HUES48 (cell line): Measurements from ENCODE around the gene DCAF4.

ENCODE experiments used
- H3K27ac ChIP-seq: one replicate; pipeline ENCODE4 v1.7.0; 2013; ENCODE audit warnings: low read depth, low read length, inconsistent platforms
- H3K27me3 ChIP-seq: 2 replicates; pipeline ENCODE4 v1.6.1; 2013; ENCODE audit warnings: mild to moderate bottlenecking, low read length; ENCODE audit not compliant: control insufficient read depth, insufficient read depth
- H3K36me3 ChIP-seq: 2 replicates; pipeline ENCODE4 v1.6.1; 2013; ENCODE audit warnings: low read length; ENCODE audit not compliant: control insufficient read depth, insufficient read depth
- H3K4me1 ChIP-seq: 2 replicates; pipeline ENCODE4 v1.6.1; 2013; ENCODE audit warnings: mild to moderate bottlenecking, low read length; ENCODE audit not compliant: control insufficient read depth, insufficient read depth
- H3K4me3 ChIP-seq: 2 replicates; pipeline ENCODE4 v1.5.1; 2013; ENCODE audit warnings: mild to moderate bottlenecking, low read depth, low read length
- H3K9ac ChIP-seq: 2 replicates; pipeline ENCODE4 v1.6.1; 2013; ENCODE audit warnings: mild to moderate bottlenecking, low read depth, low read length, moderate library complexity
- H3K9me3 ChIP-seq: 2 replicates; pipeline ENCODE4 v1.6.1; 2013; ENCODE audit warnings: low read length; ENCODE audit not compliant: control insufficient read depth, insufficient read depth

DCAF4 gene

GRCh38 chr14:72909163-72909562 is 17.1 kb upstream of the DCAF4 start:
- peaks cover 27% of the 10 kb centered on the region for H3K4me1 ChIP-seq
- no peak overlapping the region for H3K27ac ChIP-seq
- H3K9ac ChIP-seq: no peak overlapping the region

GRCh38 chr14:72913809-72914208 is 12.5 kb upstream of the DCAF4 start:
- Histone ChIP-seq H3K4me1 (peaks cover 6% of the 10 kb centered on the region; the same call in 1 of the 2 replicates), H3K36me3 (no peaks in the 10 kb centered on the region), H3K27ac (no peak overlapping the region), H3K27me3 (no peaks in the 10 kb centered on the region), H3K9me3 (no peaks in the 10 kb centered on the region), H3K4me3 (no peak overlapping the region), H3K9ac (no peak overlapping the region)

More at GRCh38 chr14:72909163-72909562, 17.1 kb upstream of the DCAF4 start:
- Histone ChIP-seq H3K9me3 (no peaks in the 10 kb centered on the region), H3K27me3 (no peaks in the 10 kb centered on the region), H3K36me3 (no peaks in the 10 kb centered on the region), H3K4me3 (no peak overlapping the region)

- no peaks in the 10 kb centered on the region for H3K9me3 ChIP-seq
- H3K9ac ChIP-seq: no peak overlapping the region
- H3K4me1 ChIP-seq: no peaks in the 10 kb centered on the region
- no peaks in the 10 kb centered on the region for H3K36me3 ChIP-seq
- H3K27me3 ChIP-seq: no peaks in the 10 kb centered on the region
- H3K4me3 ChIP-seq: no peak overlapping the region
- no peak overlapping the region for H3K27ac ChIP-seq
Observed at GRCh38 chr14:72916174-72916573, 10.1 kb upstream of the DCAF4 start.

- no peak overlapping the region for H3K4me3 ChIP-seq
- no peaks in the 10 kb centered on the region for H3K4me1 ChIP-seq
- H3K9me3 ChIP-seq: no peaks in the 10 kb centered on the region
- H3K9ac ChIP-seq: no peak overlapping the region
- H3K36me3 ChIP-seq: no peaks in the 10 kb centered on the region
- no peak overlapping the region for H3K27ac ChIP-seq
- H3K27me3 ChIP-seq: no peaks in the 10 kb centered on the region
Observed at GRCh38 chr14:72917094-72917802, 9.0 kb upstream of the DCAF4 start.

- no peak overlapping the region for H3K27ac ChIP-seq
- peaks cover 4% of the 10 kb centered on the region; the same call in 1 of the 2 replicates for H3K27me3 ChIP-seq
- H3K4me1 ChIP-seq: no peaks in the 10 kb centered on the region
- H3K9ac ChIP-seq: no peak overlapping the region
- no peak overlapping the region for H3K4me3 ChIP-seq
- no peaks in the 10 kb centered on the region for H3K36me3 ChIP-seq
- H3K9me3 ChIP-seq: no peaks in the 10 kb centered on the region
Observed at GRCh38 chr14:72920008-72920407, 6.3 kb upstream of the DCAF4 start.

GRCh38 chr14:72921396-72921795 is 4.9 kb upstream of the DCAF4 start:
- peaks cover 14% of the 10 kb centered on the region for H3K27me3 ChIP-seq
- H3K4me3 ChIP-seq: no peak overlapping the region
- no peak overlapping the region for H3K27ac ChIP-seq
- no peaks in the 10 kb centered on the region for H3K9me3 ChIP-seq
- H3K4me1 ChIP-seq: peaks cover 2% of the 10 kb centered on the region; the same call in 1 of the 2 replicates
- no peak overlapping the region for H3K9ac ChIP-seq
- no peaks in the 10 kb centered on the region for H3K36me3 ChIP-seq

- Histone ChIP-seq H3K27me3 (peaks cover 14% of the 10 kb centered on the region), H3K4me3 (no peak overlapping the region), H3K4me1 (peaks cover 2% of the 10 kb centered on the region; the same call in 1 of the 2 replicates), H3K9me3 (no peaks in the 10 kb centered on the region), H3K36me3 (no peaks in the 10 kb centered on the region), H3K27ac (no peak overlapping the region), H3K9ac (no peak overlapping the region)
Observed at GRCh38 chr14:72924337-72924736, 1.9 kb upstream of the DCAF4 start.

- no peak overlapping the region for H3K9ac ChIP-seq
- no peak overlapping the region for H3K27ac ChIP-seq
- peaks cover 2% of the 10 kb centered on the region; the same call in 1 of the 2 replicates for H3K4me1 ChIP-seq
- no peaks in the 10 kb centered on the region for H3K36me3 ChIP-seq
- H3K27me3 ChIP-seq: peaks cover 14% of the 10 kb centered on the region
- H3K4me3 ChIP-seq: no peak overlapping the region
- no peaks in the 10 kb centered on the region for H3K9me3 ChIP-seq
Observed at GRCh38 chr14:72925171-72925759, 999 bp upstream of the DCAF4 start.

- Histone ChIP-seq H3K27ac (no peak overlapping the region), H3K9me3 (no peaks in the 10 kb centered on the region), H3K27me3 (peaks cover 14% of the 10 kb centered on the region), H3K4me3 (peak overlapping the region; percentile 52), H3K9ac (0 out of 2 replicates have a peak overlapping the region, but pooled peaks have one; percentile 13), H3K36me3 (no peaks in the 10 kb centered on the region), H3K4me1 (peaks cover 2% of the 10 kb centered on the region; the same call in 1 of the 2 replicates)
Observed at GRCh38 chr14:72925815-72926291, 411 bp upstream of the DCAF4 start.

- no peaks in the 10 kb centered on the region for H3K9me3 ChIP-seq
- H3K36me3 ChIP-seq: no peaks in the 10 kb centered on the region
- H3K4me3 ChIP-seq: no peak overlapping the region
- peaks cover 14% of the 10 kb centered on the region for H3K27me3 ChIP-seq
- H3K27ac ChIP-seq: no peak overlapping the region
- H3K4me1 ChIP-seq: peaks cover 9% of the 10 kb centered on the region
- H3K9ac ChIP-seq: no peak overlapping the region
Observed at GRCh38 chr14:72928872-72929271, 2.6 kb downstream of the DCAF4 start.
